ENCODE results near the gene COL4A2.

Gene COL4A2

GRCh38 chr13:110462091-110462490, 155.0 kb downstream of the COL4A2 start:
- FAIRE-seq, result no peak

- no peak for FAIRE-seq
These were observed 156.1 kb downstream of the COL4A2 start for GRCh38 chr13:110463156-110463555.

GRCh38 chr13:110463871-110464510, 156.9 kb downstream of the COL4A2 start:
- FAIRE-seq, result no peak

- FAIRE-seq, result no peak
These were observed 157.7 kb downstream of the COL4A2 start for GRCh38 chr13:110464556-110465333.

- no peak for FAIRE-seq
These were observed 158.6 kb downstream of the COL4A2 start for GRCh38 chr13:110465696-110466095.

- no peak for FAIRE-seq
These were observed 159.3 kb downstream of the COL4A2 start for GRCh38 chr13:110466266-110466915.

- no peak for FAIRE-seq
These were observed 160.5 kb downstream of the COL4A2 start for GRCh38 chr13:110467516-110468110.

- FAIRE-seq, result no peak
These were observed 162.0 kb downstream of the COL4A2 start for GRCh38 chr13:110468986-110469495.

- FAIRE-seq, result no peak
These were observed 162.5 kb downstream of the COL4A2 start for GRCh38 chr13:110469597-110469996.

- no peak for FAIRE-seq
These were observed 163.4 kb downstream of the COL4A2 start for GRCh38 chr13:110470272-110471009.

- FAIRE-seq, result no peak
These were observed 164.2 kb downstream of the COL4A2 start for GRCh38 chr13:110471156-110471832.

- FAIRE-seq, result no peak
These were observed 164.7 kb downstream of the COL4A2 start for GRCh38 chr13:110471833-110472162.

GRCh38 chr13:110472904-110473563, 165.9 kb downstream of the COL4A2 start:
- no peak for FAIRE-seq

GRCh38 chr13:110474713-110475112, 167.6 kb downstream of the COL4A2 start:
- no peak for FAIRE-seq

- FAIRE-seq, result no peak
These were observed 168.0 kb downstream of the COL4A2 start for GRCh38 chr13:110475117-110475516.

GRCh38 chr13:110475550-110476219, 168.6 kb downstream of the COL4A2 start:
- FAIRE-seq, result no peak

GRCh38 chr13:110476220-110476617, 169.1 kb downstream of the COL4A2 start:
- FAIRE-seq, result no peak

- no peak for FAIRE-seq
These were observed 170.7 kb downstream of the COL4A2 start for GRCh38 chr13:110477706-110478245.

- no peak for FAIRE-seq
These were observed 171.5 kb downstream of the COL4A2 start for GRCh38 chr13:110478405-110479214.

GRCh38 chr13:110479215-110479545, 172.1 kb downstream of the COL4A2 start:
- no peak for FAIRE-seq

Data from G401.6 (cell line).